Activated CD4-positive, alpha-beta T cell treated with anti-CD3 and anti-CD28 coated beads for 4 hours (primary cell): ENCODE measurements around the gene EMP3.
"Not testable (repeated sequence)": the region's sequence is repeated elsewhere in the genome, so short reads cannot be mapped to it uniquely, and the experiment has no call there.

Experiments used
- DNase-seq, 2 donors: peaks; one replicate each; pipeline ENCODE4 v3.0.0-alpha.2; 2020

The EMP3 gene, protein sequence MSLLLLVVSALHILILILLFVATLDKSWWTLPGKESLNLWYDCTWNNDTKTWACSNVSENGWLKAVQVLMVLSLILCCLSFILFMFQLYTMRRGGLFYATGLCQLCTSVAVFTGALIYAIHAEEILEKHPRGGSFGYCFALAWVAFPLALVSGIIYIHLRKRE

DNA sequence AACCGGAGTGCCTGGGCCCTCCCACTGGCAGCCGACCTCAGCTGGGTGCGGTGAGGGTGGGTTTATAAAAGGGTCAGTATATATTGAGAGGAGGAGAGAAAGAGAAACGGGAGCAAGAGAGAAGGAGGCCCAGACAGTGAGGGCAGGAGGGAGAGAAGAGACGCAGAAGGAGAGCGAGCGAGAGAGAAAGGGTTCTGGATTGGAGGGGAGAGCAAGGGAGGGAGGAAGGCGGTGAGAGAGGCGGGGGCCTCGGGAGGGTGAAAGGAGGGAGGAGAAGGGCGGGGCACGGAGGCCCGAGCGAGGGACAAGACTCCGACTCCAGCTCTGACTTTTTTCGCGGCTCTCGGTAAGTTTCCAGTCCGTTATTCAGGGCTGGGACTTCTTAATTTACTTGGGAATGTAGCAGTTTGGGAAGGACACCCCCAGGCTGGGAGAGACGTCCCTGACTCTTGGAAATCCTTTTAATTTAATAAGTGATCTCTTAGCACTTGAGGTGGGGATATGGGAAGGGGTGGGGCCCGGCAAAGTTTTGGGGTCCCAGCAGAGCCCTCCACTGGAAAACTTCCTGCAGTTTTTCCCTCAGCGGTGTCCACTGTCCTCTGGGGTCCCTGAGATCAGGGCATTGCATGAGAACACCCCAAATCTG, at the start of gene EMP3:
EMP3 (plus strand) TSS at position 288 of the 646 bp plus-strand sequence. CDS start 1,293 bp downstream, outside the sequence.
- DNase-seq, result peak; percentile 83 to 85

DNA sequence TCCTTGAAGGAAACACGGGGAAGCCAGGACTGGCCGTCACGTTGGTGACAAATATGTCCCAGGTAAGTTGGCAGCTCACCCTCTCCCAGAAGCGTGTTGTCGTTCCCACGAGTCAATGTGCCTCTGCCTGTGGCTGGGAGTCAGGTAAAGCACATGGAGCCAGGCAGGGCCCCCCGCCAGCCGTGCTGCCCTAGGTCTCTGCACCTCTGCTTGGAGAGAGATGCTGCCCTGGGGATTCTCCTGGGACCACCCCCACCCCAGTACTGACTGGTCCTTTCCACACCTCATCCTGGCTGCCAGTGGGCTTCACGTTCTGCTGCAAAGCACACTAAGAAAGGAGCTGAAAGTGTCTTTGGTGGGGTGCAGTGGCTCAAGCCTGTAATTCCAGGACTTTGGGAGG, 45.6 kb upstream of the EMP3 start:
- DNase-seq, result no peak

DNA sequence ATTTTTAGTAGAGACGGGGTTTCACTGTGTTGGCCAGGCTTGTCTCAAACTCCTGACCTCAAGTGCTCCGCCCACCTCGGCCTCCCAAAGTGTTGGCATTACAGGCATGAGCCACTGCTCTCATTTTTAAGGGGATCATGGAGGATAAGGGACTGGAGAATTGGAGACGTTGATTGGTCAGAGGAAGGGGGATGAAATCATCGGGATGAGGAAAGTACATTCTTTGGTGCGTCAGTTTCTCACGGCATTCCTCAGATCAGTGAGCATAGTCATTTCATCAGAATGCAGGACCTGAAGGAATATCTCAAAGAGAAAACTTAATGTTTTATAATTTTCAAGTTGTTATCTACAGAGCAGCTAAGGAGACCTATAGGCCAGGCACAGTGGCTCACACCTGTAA, 41.4 kb upstream of the EMP3 start:
- no peak for DNase-seq

DNA sequence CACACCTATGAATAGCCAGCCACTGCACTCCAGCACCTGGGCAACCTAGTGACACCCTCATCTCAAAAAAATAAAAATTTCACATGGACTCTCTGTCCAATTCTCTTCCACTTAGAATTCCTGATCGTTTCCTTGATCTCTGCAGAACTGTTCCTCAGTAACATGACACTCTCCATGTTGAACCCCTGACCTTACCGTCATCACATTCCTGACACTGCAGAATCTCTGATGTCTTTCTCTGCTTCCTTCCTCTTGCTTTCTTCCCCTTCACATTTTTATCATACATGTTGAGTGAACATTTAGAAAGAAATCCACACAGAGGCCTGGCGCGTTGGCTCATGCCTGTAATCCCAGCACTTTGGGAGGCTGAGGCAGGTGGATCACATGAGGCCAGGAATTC, 40.5 kb upstream of the EMP3 start:
- DNase-seq, result no peak

DNA sequence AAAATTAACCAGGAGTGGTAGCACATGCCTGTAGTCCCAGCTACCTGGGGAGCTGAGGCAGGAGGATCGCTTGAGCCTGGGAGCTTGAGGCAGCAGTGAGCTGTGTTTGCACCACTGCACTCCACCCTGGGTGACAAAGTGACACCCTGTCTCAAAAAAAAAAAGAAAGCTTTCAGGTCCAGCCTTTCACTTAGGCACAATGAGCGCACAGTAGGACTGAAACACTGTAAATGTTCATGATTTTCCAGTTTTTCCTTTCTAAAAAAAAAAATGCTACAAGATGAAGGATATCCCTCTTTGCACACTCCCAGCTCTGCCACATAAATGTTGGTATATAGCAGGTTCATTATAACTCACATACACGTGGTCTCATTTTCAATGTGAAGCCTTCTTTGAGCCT, 37.6 kb upstream of the EMP3 start:
- no peak for DNase-seq

DNA sequence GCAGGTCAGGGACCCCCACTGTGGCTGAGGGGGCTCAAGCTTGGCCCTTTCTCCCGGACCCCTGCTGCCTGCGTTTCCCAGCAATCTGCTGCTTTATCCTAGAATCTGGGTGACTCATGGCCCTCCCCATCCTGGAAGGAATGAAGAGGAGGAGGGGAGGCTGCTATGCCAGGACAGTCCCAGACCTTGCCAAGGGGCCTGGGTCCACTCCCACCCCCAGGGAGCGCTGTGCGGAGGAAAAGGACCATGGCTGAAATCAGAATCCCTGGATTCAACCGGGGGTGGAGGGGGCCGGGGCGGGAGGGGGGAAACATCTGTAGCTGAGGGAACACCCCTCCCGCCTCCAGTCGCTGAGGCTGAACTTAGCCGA, 35.0 kb upstream of the EMP3 start:
- no peak for DNase-seq

DNA sequence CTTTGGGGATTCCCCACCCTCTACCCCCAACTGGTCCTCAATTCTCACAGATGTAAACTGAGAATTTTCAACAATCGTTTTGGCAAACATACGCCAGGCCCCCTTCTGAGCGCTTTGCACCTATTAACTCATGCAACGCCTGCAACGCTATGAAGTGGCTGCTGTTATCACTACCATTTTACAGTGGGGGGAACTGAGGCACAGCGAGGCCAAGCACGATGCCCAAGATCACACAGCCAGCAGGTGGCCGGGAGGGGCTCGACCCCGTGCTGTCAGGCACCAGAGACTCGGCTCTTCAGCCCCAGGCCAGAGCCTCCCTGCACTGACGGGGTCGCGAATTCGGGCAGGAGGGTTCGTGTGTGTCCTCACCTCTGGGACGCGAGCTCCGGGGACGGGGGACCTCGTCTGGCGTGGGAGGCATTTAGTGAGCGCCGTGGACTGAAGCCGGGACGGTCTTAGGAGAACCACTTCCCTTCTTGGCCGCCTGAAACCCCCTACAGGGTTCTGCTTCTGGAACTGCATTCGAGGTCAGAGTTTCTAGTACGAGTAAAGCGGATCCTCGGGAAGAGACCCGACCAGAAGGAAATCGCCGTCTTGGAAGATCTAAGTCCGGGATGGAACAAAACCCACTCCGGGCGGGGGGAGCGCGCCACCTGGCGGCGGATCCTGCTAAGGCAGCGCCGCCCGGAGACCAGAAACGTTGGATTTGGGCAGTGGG, 34.4 kb upstream of the EMP3 start:
- DNase-seq, result peak; percentile 52 to 62

DNA sequence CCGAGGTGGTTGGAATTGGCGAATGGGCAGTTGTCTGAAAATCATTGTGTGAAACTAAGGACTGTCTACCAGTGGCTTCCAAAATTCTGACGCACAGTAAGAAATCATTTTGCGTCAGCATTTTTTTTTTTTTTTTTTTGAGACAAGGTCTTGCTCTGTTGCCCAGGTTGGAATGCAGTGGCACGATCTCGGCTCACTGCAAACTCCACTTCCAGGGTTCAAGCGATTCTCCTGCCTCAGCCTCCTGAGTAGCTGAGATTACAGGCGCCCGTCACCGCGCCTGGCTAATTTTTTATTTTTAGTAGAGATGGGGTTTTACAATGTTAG, 33.9 kb upstream of the EMP3 start:
- not testable (repeated sequence) for DNase-seq

DNA sequence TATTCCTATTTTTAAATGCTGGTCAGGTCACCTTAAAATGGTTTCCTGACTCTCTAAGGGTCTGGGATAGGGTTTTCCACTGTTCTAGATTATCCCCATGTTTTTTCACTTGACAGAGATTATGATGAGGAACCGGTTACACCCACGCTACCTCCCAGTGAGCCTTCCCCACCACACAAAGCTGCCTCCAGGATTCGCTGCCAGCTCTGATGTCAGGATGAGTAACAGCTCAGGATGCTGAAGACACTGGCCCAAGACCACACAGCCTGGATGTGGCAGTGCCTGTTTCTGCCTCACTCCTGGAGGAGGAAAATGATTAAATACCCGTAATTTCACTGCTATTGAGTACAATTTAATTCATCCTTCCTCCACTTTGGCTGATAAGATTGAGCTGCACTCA, 32.6 kb upstream of the EMP3 start:
- DNase-seq, result no peak

DNA sequence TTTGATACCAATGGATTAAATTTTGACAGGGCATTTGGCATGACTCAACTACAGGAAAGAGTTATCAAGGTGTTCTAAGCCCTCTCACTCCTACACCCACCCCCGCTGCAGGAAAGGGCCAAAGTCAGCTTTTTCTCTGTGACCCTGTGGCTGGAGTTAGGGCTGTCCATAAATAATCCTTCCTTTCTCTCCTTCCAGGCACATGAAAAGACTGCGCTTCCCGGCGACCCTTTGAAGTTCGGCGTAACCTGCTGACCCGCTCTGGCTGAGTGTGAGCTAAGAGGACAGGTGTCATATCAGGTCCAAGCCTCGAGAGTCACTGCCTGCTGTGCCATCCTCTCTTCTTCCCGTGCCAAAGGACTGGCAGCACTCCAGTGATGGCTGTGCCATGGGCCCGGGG, 29.9 kb upstream of the EMP3 start:
- DNase-seq, result no peak

DNA sequence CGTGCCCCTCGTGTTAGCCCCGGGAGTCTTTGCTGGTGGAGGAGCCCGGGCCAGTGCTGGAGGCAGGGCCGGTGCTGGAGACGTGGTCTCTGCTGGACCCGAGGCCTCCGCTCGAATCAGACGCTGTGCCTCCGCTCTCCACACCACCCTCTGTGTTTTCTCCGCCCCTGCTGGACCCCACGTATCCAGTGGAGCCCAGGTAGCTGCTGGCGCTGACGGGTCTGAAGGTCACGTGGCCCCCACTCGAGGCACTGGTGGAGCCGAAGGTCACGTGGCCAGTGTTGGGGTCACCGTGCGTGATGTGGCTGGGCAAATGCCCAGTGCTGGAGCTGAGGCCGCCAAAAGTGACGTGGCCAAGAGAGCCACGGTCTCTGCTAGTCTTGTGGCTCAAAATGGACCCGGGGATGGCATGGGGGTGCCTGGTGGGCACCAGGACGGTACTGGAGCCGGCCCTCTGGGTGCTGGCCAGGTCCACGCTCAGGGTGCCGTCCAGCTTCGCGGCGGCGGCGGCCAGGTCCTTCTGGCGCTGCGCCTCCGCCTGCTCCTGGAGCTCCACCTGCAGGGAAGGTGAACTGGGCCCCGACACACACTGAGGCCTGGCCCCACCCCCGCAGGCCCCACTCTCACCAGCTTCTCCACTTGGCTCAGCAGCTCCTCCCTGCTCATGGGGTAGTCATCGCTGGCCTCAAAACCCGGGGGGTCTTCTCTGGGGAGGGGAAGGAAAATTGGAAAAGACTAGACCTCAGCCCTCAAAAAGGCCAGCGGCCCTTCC, 28.2 kb upstream of the EMP3 start:
- no peak for DNase-seq

DNA sequence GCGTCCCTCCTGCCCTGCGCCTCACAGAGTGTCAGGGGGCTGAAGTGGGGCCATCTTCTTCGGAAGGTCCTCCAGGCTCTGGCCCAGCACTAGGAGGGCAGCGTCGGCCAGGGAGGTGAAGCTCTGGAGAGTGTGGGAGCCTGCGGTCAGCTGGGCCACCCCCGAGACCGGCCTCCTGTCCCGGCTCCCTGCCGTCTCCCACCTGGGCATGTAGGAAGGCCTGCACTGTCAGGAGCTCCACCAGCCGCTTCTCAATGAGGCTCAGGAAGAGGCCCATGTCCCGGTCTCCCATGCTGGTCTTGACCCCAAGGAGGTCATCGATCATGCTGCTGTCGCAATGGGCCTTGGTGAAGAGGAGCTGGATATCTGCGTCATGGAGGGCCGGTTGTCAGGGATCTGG, 27.4 kb upstream of the EMP3 start:
- no peak for DNase-seq

DNA sequence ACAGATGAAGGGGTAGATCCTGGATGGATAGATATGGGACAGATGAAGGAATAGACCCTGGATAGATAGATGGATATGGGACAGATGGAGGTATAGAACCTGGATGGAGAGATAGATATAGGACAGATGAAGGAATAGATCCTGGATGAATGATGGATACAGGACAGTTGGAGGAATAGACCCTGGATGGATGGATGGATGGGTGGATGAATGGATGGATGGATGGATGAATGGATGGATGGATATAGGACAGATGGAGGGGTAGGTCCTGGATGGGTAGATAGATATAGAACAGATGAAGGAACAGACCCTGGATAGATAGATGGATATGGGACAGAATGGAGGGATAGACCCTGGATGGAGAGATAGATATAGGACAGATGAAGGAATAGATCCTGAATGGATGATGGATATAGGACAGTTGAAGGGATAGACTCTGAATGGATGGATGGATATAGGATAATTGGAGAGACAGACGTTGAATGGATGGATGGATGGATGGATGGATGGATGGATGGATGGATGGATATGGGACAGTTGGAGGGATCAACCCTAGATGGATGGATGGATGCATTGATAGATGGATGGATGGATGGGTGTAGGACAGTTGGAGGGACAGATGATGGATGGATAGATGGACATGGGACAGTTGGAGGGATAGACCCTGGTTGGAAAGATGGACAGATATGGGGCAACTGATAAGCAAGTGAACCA, 23.3 kb upstream of the EMP3 start:
- DNase-seq, result no peak

DNA sequence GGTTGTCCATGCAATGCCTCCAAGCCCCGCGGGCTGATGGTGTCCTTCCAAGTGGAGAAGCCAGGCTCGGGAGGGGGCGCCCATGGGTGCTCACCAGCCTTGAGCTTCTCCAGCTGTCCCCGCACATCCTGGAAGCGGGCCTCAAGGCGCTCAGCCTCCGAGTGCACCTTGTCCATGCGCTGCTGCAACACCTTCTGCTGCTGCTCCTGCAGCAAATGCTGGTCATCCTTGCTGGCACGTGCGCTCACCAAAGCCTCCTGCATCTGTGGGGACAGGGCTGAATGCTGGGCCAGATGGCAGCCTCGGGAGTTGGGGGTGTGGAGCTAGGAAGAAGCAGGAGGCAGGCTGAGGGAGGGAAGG, 22.8 kb upstream of the EMP3 start:
- no peak for DNase-seq

DNA sequence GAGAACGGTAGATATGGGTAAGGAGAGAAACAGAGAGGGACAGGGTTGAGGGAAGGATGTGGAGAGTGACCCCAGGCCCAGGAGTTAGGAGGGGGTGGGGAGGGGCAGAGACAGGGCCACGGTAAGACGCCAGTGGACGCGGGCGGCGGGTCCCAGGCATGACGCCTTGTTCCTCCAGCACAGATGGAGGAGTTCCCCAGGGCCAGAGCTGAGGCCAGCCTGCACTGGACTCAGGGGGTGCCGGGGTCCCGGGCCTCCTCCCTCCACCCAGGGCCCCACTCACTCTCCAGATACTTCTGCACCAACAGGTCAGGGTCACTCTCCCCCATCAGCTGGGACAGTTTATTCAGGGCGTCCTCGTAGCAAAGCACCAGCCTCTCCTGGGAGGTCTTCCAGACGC, 22.0 kb upstream of the EMP3 start:
- DNase-seq, result no peak

DNA sequence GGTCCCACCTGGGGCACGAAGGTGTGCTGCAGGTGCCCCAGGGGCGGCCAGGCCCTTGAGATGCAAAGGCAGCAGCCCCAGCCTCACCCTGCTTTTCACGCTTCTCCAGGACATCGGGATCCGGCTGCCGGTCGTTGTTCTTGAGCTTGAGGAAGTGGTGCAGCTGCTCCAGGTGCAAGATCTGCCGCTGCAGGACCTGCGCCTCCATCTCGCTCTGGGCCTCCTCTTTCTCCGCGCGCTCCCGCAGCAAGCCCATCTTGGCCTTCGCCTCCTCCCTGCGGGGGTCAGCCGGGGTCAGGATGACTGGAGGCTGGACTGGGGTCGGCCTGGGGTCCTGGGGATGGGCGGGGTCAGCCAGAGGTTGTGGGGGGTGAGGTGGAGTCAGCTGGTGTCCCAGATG, 21.5 kb upstream of the EMP3 start:
- DNase-seq, result no peak

DNA sequence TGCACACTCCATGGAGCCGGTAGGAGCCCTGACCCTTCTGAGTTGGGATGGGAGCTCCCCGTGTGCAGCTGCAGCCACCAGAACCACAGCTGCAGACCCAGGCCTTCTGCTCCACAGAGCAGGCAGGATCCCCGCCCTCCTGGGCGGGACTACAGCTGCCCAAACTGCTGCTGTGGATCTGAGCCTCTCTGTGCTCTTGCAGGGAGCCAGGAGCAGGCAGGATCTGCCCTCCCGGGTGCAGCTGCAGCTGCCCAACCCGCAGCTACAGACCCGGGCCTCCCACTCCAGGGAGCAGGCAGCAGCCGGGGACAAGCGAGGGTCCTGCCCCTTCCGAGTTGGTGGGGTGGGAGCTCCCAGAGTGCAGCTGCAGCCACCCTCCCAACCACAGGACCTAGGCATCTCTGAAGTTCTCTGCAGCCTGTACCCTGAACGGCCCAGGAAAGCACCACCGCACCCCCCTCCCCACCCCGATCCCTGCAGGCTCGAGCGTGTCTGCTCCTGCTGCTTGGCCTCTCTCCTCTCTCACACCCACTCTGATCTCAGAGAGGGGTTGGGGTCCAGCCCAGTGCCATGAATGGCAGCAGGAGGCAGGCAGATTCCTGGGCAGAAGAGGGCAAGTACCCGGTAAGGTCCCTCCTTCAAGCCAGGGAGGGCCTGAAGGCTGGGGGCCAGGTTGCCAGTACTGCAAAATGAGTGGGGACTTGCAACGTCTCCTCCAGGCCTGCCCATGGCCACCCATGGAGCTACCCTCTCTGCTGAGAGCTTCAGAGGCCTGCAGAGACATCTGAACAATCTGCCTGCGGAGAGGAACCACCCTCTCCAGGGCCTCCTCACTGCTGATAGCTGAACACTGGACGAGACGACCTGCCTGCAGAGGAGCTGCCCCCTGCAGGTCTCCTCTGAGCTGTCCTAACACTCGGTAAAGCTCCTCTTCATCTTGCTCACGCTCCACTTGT, 16.4 kb upstream of the EMP3 start:
- DNase-seq, result no peak

DNA sequence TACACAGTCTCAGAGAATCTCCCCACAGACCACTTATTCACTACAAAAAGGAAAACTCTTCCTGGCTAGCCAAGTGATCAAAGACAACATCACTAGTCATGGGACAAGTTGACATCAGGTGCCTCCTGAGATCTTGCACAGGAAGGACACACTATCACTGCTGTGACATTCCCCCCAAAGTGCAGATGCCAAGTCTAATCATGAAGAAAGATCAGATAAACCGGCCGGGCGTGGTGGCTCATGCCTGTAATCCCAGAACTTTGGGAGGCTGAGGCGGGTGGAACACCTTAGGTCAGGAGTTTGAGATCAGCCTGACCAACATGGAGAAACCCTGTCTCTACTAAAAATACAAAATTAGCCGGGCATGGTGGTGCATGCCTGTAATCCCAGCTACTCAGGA, 15.6 kb upstream of the EMP3 start:
- not testable (repeated sequence) for DNase-seq

DNA sequence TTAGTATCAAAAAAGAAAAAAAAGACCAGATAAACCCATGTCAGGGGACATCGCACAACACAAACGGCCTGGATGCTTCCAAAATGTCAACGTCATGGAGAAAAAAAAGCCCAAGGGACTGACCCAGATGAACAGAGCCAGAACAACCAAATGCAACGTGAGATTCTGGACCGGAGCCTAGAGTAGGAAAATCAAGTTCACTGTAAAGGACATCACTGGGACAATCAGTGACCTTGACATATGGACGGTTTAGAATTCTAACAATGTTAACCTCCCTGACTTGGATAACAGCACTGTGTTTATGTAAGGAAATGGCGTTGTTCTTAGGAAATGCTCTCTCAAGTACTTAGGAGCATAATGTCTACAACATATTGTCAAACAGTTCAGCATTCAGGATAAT, 15.1 kb upstream of the EMP3 start:
- DNase-seq, result no peak

DNA sequence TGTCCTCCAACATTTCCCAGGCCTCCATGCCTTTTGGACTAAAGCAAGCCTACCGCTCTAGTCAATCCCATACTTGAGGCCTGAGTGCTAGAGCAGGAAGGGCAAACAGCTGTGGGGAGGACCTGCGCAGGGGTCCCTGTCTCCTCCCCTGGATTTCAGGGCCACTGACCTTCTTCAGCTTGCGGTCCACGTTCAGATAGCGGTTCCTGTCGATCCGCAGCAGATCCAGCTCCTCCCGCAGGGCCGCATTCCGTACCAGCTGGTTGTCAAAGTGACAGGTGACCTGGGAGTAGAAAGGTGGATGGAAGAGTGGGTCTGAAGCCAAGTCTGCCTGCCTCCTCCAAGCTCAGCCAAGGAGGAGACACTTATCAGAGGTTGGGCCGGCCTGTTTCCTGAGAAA, 14.0 kb upstream of the EMP3 start:
- DNase-seq, result no peak

DNA sequence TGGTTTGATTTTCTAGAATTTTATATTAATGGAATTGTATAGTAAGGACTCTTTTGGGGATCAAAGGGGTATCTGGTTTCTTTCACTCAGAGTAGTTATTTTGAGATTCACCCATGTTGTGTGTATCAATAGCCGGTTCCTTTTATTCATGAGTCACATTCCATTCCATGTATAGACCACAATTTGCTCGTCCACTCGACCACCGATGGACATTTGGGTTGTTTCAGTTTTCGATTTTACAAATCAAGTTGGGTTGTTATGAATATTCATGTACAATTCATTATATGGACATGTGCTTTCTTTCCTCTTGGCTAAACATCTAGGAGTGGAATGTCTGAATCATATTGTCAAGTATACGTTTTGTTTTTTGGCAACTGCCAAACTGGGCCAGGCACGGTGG, 9.6 kb upstream of the EMP3 start:
- no peak for DNase-seq

DNA sequence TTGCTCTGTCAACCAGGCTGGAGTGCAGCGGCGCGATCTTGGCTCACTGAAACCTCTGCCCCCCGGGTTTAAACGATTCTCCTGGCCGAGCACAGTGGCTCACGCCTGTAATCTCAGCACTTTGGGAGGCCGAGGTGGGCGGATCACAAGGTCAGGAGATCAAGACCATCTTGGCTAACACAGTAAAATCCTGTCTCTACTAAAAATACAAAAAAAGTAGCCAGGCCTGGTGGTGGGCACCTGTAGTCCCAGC, 7.7 kb upstream of the EMP3 start:
- DNase-seq, result not testable (repeated sequence)
